Right renal cortex interstitium (tissue), 3 donors: ENCODE data around the gene USP7. TPM values are rescaled to one million over a fixed set of nuclear protein-coding genes. Genes with fewer than 3 reads are reported as not detected.

Experiments used
- DNase-seq, 3 donors: peaks; one replicate each; pipeline ENCODE4 v3.0.0-alpha.2; 2013; ENCODE audit warnings: low read depth in 3 of 3, low spot score in 2 of 3
- polyA plus RNA-seq, 3 donors: library from polyadenylated mRNA; unstranded; fragments of 120-200 nt; gene quantifications; one replicate each; pipeline ENCODE4 v1.2.1, GENCODE V29; 2013; ENCODE audit not compliant: insufficient read length in 3 of 3

The USP7 gene
- polyA plus RNA-seq, 3 donors, result 112 to 124 (median 120) TPM

- no peak for DNase-seq
Observed at GRCh38 chr16:8867216-8867931, 96.3 kb downstream of the USP7 start.

DNA sequence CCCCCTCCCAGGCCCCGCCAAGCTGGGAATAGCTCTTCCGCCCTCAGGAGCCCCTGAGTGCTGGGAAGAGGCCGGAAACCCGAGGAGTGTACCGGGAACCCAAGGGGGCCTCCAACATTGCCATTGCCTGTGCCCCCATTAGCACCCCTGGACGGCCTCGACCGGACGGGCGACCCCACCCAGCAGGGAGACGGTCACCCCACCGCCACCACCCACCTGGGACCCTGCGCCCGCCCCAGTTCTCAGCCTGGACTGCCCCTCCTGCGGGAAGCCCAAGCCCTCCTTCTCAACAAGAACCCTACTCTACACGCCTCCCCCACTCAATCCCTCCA is 96.9 kb downstream of the USP7 start:
- no peak for DNase-seq

DNA sequence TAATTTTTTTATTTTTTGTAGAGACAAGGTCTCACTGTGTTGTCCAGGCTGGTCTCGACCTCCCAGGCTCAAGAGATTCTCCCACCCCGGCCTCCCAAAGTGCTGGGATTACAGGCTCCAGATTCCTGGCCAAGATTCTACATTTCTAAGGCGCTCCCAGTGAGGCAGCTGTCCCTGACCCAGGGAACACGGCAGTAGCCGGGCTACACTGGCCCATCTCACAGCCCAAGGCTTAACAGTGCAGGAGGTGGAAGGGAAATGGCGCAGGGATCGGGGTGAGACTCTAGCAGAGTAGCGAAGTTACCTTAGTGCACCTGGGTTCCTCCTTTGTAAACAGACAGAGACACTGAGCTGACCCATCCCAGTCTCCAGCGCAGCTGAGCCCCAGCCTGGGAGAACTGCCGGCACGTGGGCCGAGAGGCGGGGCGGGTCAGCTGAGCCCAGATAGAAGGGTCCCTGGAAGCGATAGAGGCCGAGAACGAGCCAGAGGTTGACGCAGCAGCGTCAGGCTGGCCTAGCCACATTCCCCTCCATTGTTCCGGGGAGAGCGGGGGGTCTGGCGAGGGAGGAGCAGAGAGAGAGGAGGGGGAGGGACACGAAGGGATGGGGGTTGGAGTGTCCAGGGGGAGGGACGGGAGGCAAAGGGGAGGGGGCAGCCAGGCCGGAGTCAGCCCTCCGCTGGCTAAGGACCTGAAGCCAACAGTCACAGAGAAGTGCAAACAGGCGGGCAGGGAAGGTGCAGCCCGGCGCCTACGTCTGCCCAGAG is 97.4 kb downstream of the USP7 start:
- DNase-seq, result no peak

- no peak for DNase-seq
Observed at GRCh38 chr16:8865145-8865882, 98.4 kb downstream of the USP7 start.

GRCh38 chr16:8864480-8865110 is 99.1 kb downstream of the USP7 start:
- DNase-seq, result no peak

GRCh38 chr16:8863594-8864424 is 99.9 kb downstream of the USP7 start:
- DNase-seq, result no peak

- DNase-seq, result no peak
Observed at GRCh38 chr16:8862309-8863130, 101.2 kb downstream of the USP7 start.

DNA sequence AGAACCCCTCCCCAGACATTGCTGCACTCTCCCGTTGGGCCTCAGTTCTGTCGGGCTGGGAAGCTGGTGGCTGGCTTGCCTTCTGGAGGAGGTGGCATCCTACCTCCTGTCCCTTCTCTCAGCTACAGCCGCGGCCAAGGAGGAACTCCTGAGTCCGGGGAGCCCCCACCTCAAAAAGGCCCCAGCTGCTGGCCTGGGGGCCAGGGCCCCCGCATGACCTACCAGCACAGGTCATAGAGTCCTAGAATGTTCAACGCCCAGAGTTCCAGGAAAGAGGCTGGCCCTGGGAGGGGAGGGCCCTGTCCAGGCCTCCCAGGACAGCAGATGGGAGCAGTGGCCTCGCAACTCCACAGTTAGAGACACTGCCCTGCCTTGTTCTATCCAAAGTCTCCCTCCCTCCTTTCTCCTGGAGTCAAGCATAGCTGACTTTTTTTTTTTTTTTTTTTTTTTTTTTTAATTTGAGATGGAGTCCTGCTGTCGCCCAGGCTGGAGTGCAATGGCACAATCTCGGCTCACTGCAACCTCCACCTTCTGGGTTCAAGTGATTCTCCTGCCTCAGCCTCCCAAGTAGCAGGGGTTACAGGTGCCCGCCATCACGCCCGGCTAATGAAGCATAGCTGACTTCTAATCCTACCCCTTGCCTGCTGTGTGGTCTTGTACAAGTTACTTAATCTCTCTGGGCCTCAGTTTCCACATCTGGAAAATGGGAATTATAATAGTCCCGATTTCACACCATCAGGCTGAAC is 102.0 kb downstream of the USP7 start:
- no peak for DNase-seq

DNA sequence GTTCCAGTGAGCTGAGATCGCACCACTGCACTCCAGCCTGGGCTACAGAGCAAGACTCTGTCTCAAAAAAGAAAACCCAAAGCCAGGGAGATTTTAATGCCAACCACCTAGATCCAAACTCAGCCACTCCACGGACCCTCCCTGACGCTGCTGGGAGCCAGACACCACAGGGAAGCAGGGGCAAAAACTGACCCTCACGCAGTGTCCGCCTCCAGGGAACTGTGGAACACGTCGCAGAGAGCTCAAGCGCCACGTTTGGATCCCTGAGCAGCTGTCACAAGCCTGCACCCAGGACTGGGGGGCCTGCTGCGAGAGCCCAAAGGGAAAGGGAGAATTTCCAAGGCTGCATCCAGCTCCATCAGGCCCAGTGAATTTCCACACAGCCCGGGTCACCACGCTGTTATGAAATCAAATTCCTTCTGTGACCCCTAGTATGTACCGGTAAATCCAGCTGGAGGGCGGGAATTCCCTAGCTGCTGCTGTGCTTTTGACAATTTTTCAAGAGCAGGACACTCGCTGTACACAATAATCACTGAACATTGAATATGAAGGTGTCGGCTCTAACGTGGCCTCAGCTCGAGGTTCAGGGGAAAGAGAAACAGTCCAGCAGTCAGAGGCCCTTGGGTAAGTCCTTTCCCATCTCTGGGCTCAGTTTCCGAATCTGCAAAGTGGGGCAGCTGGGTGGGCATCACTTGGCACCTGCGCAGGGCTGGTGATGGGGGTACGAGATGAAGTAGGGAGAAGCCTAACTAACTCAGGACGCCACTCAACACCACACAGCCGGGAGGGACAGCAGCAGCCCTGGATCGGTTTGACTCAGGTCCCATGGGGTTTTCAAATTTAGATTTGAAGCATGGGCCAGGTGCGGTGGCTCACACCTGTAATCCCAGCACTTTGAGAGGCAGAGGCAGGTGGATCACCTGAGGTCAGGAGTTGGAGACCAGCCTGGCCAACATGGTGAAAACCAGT is 103.5 kb downstream of the USP7 start:
- DNase-seq, result no peak

DNA sequence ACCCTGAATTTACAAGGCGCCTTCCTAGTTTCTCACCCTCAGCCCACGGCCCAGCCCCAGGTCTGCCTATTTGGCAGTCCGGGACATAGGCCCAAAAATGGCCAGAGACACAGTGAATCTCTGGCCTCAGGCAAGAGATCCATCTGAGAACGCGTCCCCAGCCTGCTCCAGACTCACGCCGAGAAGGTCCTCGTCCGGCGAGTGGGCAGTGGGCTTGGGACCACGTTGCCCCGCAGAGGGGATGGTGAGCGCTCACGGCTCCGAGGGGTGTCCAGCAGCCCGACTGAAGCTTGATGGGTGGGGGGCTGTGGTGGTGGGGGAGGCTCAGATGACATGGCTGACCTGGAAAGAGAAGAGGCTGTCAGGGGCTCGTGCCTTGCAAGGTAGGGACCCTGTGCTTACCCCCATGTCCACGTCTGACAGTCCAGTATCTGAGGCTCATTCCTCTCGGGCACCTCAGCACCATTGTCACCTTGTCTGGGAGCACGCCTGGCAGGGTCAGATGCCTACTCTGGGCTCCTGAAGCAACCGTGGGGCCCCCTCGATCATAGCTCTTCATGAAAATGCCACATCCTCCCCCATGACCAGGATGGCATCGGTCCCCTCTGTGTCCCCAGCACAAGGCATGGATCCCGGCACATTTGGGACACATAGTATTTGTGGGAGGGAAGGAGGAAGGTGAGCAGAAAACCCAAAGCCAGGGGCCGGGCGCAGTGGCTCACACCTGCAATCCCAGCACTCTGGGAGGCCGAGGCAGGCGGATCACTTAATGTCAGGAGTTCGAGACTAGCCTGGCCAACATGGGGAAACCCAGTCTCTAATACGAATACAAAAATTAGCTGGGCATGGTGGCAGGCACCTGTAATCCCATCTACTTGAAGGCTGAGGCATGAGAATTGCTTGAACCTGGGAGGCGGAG is 104.5 kb downstream of the USP7 start:
- DNase-seq, result no peak

DNA sequence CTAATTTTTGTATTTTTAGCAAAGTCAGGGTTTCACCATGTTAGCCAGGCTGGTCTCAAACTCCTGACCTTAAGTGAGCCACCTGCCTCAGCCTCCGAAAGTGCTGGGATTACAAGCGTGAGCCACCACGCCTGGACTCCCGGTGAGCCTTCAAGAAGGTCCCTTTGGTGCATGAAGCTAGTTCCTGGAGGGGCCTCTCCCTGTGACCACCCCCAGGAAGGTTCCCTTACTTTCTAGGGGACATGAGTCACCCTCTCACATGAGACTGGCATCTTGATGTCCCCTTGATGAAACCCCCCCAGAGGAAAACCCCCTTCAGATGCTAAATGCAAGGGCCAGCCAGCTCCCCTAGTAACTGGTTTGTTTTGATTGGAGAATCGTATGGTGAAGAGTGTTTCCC is 107.7 kb downstream of the USP7 start:
- no peak for DNase-seq

GRCh38 chr16:8855051-8855786 is 108.5 kb downstream of the USP7 start:
- no peak for DNase-seq

GRCh38 chr16:8854298-8854948 is 109.3 kb downstream of the USP7 start:
- DNase-seq, result no peak

DNA sequence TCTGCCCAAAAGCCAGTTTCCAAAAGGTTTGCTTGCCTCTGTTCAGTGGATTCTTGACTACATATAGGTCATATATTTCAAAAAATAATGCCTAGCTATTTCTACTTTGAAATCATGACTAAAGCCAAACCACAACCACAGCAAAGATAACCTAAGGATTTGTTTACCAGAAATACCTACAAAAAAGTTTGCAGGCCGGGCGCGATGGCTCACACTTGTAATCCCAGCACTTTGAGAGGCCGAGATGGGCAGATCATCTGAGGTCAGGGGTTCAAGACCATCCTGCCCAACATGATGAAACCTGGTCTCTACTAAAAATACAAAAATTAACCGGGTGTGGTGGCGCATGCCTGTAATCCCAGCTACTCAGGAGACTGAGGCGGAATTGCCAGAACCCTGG is 110.1 kb downstream of the USP7 start:
- no peak for DNase-seq

GRCh38 chr16:8853150-8853549 is 110.6 kb downstream of the USP7 start:
- DNase-seq, result no peak
